SK-N-SH treated with all-trans-retinoic acid at 6 μM for 48 hours (cell line): ENCODE measurements around the gene GINS1.

Source experiments
- BACH2 ChIP-seq: fragments of 250-450 bp; sonication (Bioruptor Pico); IDR thresholded peaks from 2 replicates; pipeline ENCODE4 v1.9.0; 2021; ENCODE audit warnings: mild to moderate bottlenecking, borderline replicate concordance
- OSR1 ChIP-seq: fragments of 250-450 bp; sonication (Bioruptor Pico); IDR thresholded peaks from 2 replicates; pipeline ENCODE4 v1.8.0; 2022; ENCODE audit warnings: moderate library complexity, mild to moderate bottlenecking, inconsistent platforms
- PPARA ChIP-seq: fragments of 250-450 bp; sonication (Bioruptor Pico); IDR thresholded peaks from 2 replicates; pipeline ENCODE4 v1.5.0; 2020; ENCODE audit warnings: mild to moderate bottlenecking, borderline replicate concordance
- SNAI2 ChIP-seq: fragments of 250-450 bp; sonication (Bioruptor Pico); IDR thresholded peaks from 2 replicates; pipeline ENCODE4 v1.5.0; 2020; ENCODE audit warnings: mild to moderate bottlenecking, moderate library complexity
- TF ChIP-seq, protein P1 (sequence below): fragments of 250-450 bp; sonication (Bioruptor Pico); IDR thresholded peaks from 2 replicates; pipeline ENCODE4 v1.5.0; 2020; ENCODE audit warnings: mild to moderate bottlenecking, moderate library complexity
- TF ChIP-seq, protein P2 (sequence below): fragments of 250-450 bp; sonication (Bioruptor Pico); IDR thresholded peaks from 2 replicates; pipeline ENCODE4 v1.5.1; 2020; ENCODE audit warnings: low read depth, mild to moderate bottlenecking, moderate library complexity

DNA sequence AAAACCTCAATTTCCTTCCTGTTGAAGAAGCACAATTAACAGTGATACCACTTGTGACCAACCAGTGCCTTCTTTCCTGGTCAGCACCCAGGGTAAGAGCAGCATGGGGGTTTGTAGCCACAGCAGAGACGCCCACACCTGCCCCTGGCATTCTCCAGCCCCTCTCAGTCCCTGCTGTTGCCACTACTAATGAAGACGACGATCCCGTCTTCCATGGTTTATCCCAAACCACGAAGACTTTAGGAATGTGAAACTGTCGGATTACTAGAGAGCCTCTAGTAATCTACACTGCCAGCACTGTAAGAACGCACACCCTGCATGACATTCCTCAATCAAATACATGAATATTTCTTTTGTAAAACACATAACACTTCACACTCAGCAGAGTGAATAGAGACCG lies 60.0 kb downstream of the GINS1 start:
- TF ChIP-seq SNAI2 (CRISPR knock-in tag), result no peak
- no peak for TF ChIP-seq BACH2 (CRISPR knock-in tag)
- TF ChIP-seq, protein P1, sequence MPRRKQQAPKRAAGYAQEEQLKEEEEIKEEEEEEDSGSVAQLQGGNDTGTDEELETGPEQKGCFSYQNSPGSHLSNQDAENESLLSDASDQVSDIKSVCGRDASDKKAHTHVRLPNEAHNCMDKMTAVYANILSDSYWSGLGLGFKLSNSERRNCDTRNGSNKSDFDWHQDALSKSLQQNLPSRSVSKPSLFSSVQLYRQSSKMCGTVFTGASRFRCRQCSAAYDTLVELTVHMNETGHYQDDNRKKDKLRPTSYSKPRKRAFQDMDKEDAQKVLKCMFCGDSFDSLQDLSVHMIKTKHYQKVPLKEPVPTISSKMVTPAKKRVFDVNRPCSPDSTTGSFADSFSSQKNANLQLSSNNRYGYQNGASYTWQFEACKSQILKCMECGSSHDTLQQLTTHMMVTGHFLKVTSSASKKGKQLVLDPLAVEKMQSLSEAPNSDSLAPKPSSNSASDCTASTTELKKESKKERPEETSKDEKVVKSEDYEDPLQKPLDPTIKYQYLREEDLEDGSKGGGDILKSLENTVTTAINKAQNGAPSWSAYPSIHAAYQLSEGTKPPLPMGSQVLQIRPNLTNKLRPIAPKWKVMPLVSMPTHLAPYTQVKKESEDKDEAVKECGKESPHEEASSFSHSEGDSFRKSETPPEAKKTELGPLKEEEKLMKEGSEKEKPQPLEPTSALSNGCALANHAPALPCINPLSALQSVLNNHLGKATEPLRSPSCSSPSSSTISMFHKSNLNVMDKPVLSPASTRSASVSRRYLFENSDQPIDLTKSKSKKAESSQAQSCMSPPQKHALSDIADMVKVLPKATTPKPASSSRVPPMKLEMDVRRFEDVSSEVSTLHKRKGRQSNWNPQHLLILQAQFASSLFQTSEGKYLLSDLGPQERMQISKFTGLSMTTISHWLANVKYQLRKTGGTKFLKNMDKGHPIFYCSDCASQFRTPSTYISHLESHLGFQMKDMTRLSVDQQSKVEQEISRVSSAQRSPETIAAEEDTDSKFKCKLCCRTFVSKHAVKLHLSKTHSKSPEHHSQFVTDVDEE (CRISPR knock-in tag), result no peak
- TF ChIP-seq, protein P2, sequence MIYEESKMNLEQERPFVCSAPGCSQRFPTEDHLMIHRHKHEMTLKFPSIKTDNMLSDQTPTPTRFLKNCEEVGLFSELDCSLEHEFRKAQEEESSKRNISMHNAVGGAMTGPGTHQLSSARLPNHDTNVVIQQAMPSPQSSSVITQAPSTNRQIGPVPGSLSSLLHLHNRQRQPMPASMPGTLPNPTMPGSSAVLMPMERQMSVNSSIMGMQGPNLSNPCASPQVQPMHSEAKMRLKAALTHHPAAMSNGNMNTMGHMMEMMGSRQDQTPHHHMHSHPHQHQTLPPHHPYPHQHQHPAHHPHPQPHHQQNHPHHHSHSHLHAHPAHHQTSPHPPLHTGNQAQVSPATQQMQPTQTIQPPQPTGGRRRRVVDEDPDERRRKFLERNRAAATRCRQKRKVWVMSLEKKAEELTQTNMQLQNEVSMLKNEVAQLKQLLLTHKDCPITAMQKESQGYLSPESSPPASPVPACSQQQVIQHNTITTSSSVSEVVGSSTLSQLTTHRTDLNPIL (CRISPR knock-in tag), result no peak
- no peak for TF ChIP-seq OSR1 (CRISPR knock-in tag)
- TF ChIP-seq PPARA (CRISPR knock-in tag), result no peak
